ENCODE measurements around the gene SVIL.

SVIL gene

GRCh38 chr10:29637537-29637936 lies 2.8 kb upstream of the SVIL start:
- TF ChIP-seq CTCF (IDR thresholded peaks at IDR 0.05), result no peak

- no peak for TF ChIP-seq CTCF (IDR thresholded peaks at IDR 0.05)
Measured at GRCh38 chr10:29636178-29636577, 1.4 kb upstream of the SVIL start.

GRCh38 chr10:29635711-29636144 lies 957 bp upstream of the SVIL start:
- TF ChIP-seq CTCF (IDR thresholded peaks at IDR 0.05), result no peak

GRCh38 chr10:29634105-29634504 lies 666 bp downstream of the SVIL start:
- TF ChIP-seq CTCF (IDR thresholded peaks at IDR 0.05), result no peak

GRCh38 chr10:29631049-29631339 lies 3.8 kb downstream of the SVIL start:
- no peak for TF ChIP-seq CTCF (IDR thresholded peaks at IDR 0.05)

- no peak for TF ChIP-seq CTCF (IDR thresholded peaks at IDR 0.05)
Measured at GRCh38 chr10:29630205-29631048, 4.3 kb downstream of the SVIL start.

- no peak for TF ChIP-seq CTCF (IDR thresholded peaks at IDR 0.05)
Measured at GRCh38 chr10:29628912-29629526, 5.8 kb downstream of the SVIL start.
